K562 (cell line): ENCODE results near the gene WASHC3. TPM values are rescaled to one million over a fixed set of nuclear protein-coding genes. Genes with fewer than 3 reads are reported as not detected.

ENCODE experiments used
- ATAC-seq: fragments of 200-7000 bp; cut with Tn5 transposase; 3 replicates; pipeline ENCODE4 v1.9.1; 2020; ENCODE audit warnings: moderate library complexity
- BruUV-seq: library from RNA; stranded (reverse); fragments of 400-500 nt; replicated peaks from 2 replicates; lab custom pipeline; 2021; lab: Mats Ljungman, UMichigan
- CTCF ChIA-PET: fragments of 300-600 bp; formaldehyde crosslinking; extraction: SDS; loops from one replicate; lab custom pipeline; 2021; ENCODE audit warnings: low intra/inter-chr PET ratio; lab: Yijun Ruan, JAX
- POLR2A ChIA-PET: fragments of 300-600, 350-650 bp; sonication (Branson Sonifier 250); formaldehyde crosslinking; extraction: SDS; loops from one replicate; lab custom pipeline; 2021; ENCODE audit warnings: antibody characterized with exemption, inconsistent platforms; lab: Yijun Ruan, JAX
- DNase-seq, 4 experiments: peaks; one replicate each; pipeline versions ENCODE4 v3.0.0 to v3.0.0-alpha.2; 2011 to 2018; ENCODE audit warnings: low spot score in 3 of 4, mixed read lengths in 3 of 4; ENCODE audit errors: extremely low read depth in 1 of 4
- FAIRE-seq: peaks from 2 replicates; lab custom pipeline; 2011; peaks lifted over from hg19 to GRCh38; lab: Jason Lieb, UNC
- H2AFZ ChIP-seq: 2 replicates; pipeline ENCODE4 v1.6.0; 2011; ENCODE audit warnings: low read depth, low read length, control low read depth, inconsistent platforms
- H3K27ac ChIP-seq: fragments of 200-600 bp; 3 replicates; pipeline ENCODE4 v1.8.0; 2011; ENCODE audit warnings: low read depth, mild to moderate bottlenecking, control low read depth, inconsistent platforms, low read length, moderate library complexity, mixed read lengths; ENCODE audit errors: extremely low read depth
- H3K27me3 ChIP-seq, 2 experiments: fragments of 300-600 bp in 1 of 2; 2 replicates in 1 of 2; 3 replicates in 1 of 2; pipeline versions ENCODE4 v1.6.0 to v1.8.0; 2011; ENCODE audit warnings: inconsistent platforms in 2 of 2, low read length in 2 of 2, mild to moderate bottlenecking in 1 of 2, mixed read lengths in 1 of 2, moderate library complexity in 1 of 2; ENCODE audit not compliant: control insufficient read depth in 2 of 2, insufficient read depth in 2 of 2
- H3K36me3 ChIP-seq: fragments of 300-600 bp; 3 replicates; pipeline ENCODE4 v1.8.0; 2011; ENCODE audit warnings: mild to moderate bottlenecking, low read length, inconsistent platforms; ENCODE audit not compliant: control insufficient read depth, insufficient read depth
- H3K4me1 ChIP-seq, 2 experiments: fragments of 200-600 bp in 1 of 2; replicated peaks in 1 of 2; 2 replicates in 1 of 2; 3 replicates in 1 of 2; pipeline versions ENCODE4 v1.5.1 to v1.8.0; 2011; ENCODE audit warnings: inconsistent platforms in 2 of 2, low read length in 2 of 2, mild to moderate bottlenecking in 1 of 2, mixed read lengths in 1 of 2, moderate library complexity in 1 of 2; ENCODE audit not compliant: control insufficient read depth in 2 of 2, insufficient read depth in 2 of 2
- H3K4me2 ChIP-seq: 2 replicates; pipeline ENCODE4 v1.6.1; 2011; ENCODE audit warnings: low read length, control low read depth, inconsistent platforms, mixed read lengths; ENCODE audit not compliant: insufficient read depth
- H3K4me3 ChIP-seq: fragments of 200-600 bp; sonication (generic), shearing (Covaris generic); 2 replicates; pipeline ENCODE4 v1.5.1; 2016; ENCODE audit warnings: control low read depth, inconsistent platforms
- H3K79me2 ChIP-seq: fragments of 200-600 bp; 3 replicates; pipeline ENCODE4 v1.8.0; 2011; ENCODE audit warnings: low read length, inconsistent platforms; ENCODE audit not compliant: control insufficient read depth, insufficient read depth
- H3K9ac ChIP-seq, 2 experiments: 2 replicates each; pipeline versions ENCODE4 v1.6.0 to v1.6.1; 2011; ENCODE audit warnings: low read depth in 2 of 2, low read length in 2 of 2, control low read depth in 1 of 2, inconsistent platforms in 1 of 2, mild to moderate bottlenecking in 1 of 2, mixed read lengths in 1 of 2; ENCODE audit not compliant: insufficient read depth in 1 of 2
- H3K9me1 ChIP-seq: one replicate; pipeline ENCODE4 v1.6.0; 2011; ENCODE audit warnings: inconsistent platforms, mild to moderate bottlenecking, low read length, moderate library complexity; ENCODE audit not compliant: control insufficient read depth, insufficient read depth
- H3K9me3 ChIP-seq: replicated peaks from 2 replicates; pipeline ENCODE4 v1.5.1; 2011; ENCODE audit warnings: low read depth, low read length, inconsistent platforms; ENCODE audit not compliant: control insufficient read depth, insufficient read depth
- H4K20me1 ChIP-seq: replicated peaks from 2 replicates; pipeline ENCODE4 v1.6.1; 2011; ENCODE audit warnings: low read length, inconsistent platforms, mixed read lengths; ENCODE audit not compliant: control insufficient read depth, insufficient read depth
- BRCA1 ChIP-seq, 2 experiments: fragments of 450-650 bp in 1 of 2; sonication (generic) in 1 of 2; formaldehyde crosslinking in 1 of 2; IDR thresholded peaks; 2 replicates each; pipeline versions ENCODE4 v1.5.0 to v1.6.1; 2017 to 2020; ENCODE audit warnings: mild to moderate bottlenecking in 1 of 2, missing genetic modification reagents in 1 of 2
- CBFB ChIP-seq: sonication (generic); formaldehyde crosslinking; IDR thresholded peaks from 2 replicates; pipeline ENCODE4 v1.4.0; 2020; ENCODE audit warnings: mild to moderate bottlenecking, missing genetic modification reagents
- DDX20 ChIP-seq: fragments of 450-650 bp; IDR thresholded peaks from 2 replicates; pipeline ENCODE4 v1.6.1; 2016; ENCODE audit warnings: missing genetic modification characterization, low read depth, mild to moderate bottlenecking, missing compliant biosample characterization, moderate library complexity
- ESRRA ChIP-seq: fragments of 450-650 bp; IDR thresholded peaks from 2 replicates; pipeline ENCODE4 v1.6.1; 2014; ENCODE audit warnings: low read depth, mild to moderate bottlenecking, moderate library complexity, borderline replicate concordance
- ETS2 ChIP-seq: IDR thresholded peaks from 2 replicates; pipeline ENCODE4 v1.6.1; 2016; ENCODE audit warnings: borderline replicate concordance, missing genetic modification characterization, mild to moderate bottlenecking, moderate library complexity, missing compliant biosample characterization; ENCODE audit not compliant: poor library complexity, severe bottlenecking
- FOXJ3 ChIP-seq: sonication (generic); formaldehyde crosslinking; IDR thresholded peaks from 2 replicates; pipeline ENCODE4 v1.4.0; 2020; ENCODE audit warnings: mild to moderate bottlenecking, missing genetic modification reagents
- HDAC2 ChIP-seq: fragments of 450-650 bp; IDR thresholded peaks from 2 replicates; pipeline ENCODE4 v1.6.1; 2016; ENCODE audit warnings: mild to moderate bottlenecking
- HSF4 ChIP-seq: fragments of 250-450 bp; sonication (Bioruptor Pico); IDR thresholded peaks from 2 replicates; pipeline ENCODE4 v2.1.2; 2022; ENCODE audit warnings: mild to moderate bottlenecking, moderate library complexity, borderline replicate concordance
- MITF ChIP-seq: IDR thresholded peaks from 2 replicates; pipeline ENCODE4 v1.6.1; 2014; ENCODE audit warnings: antibody characterized with exemption
- TARDBP ChIP-seq: fragments of 450-650 bp; IDR thresholded peaks from 2 replicates; pipeline ENCODE4 v1.6.1; 2016
- THAP7 ChIP-seq: fragments of 250-450 bp; sonication (Bioruptor Pico); IDR thresholded peaks from 2 replicates; pipeline ENCODE4 v1.5.0; 2021
- ZBTB49 ChIP-seq: sonication (generic); formaldehyde crosslinking; IDR thresholded peaks from 2 replicates; pipeline ENCODE4 v1.8.0; 2022; ENCODE audit warnings: missing genetic modification reagents, mild to moderate bottlenecking, borderline replicate concordance
- ZNF197 ChIP-seq: fragments of 200-800 bp; sonication (Bioruptor generic); IDR thresholded peaks from 2 replicates; pipeline ENCODE4 v1.6.1; 2016; ENCODE audit warnings: low read depth, missing genetic modification characterization, missing compliant biosample characterization
- ZNF780A ChIP-seq: fragments of 250-450 bp; sonication (Bioruptor Pico); IDR thresholded peaks from 2 replicates; pipeline ENCODE4 v1.5.0; 2021; ENCODE audit warnings: mild to moderate bottlenecking
- WGBS: fragments of 100-300 bp; shearing (Covaris generic); methylation state at CpG from one replicate; pipeline ENCODE4 v1.1.6; 2016; ENCODE audit warnings: low coverage, mixed read lengths; ENCODE audit not compliant: insufficient coverage; ENCODE audit errors: missing lambda C conversion rate; 5-methylcytosine and 5-hydroxymethylcytosine counted together
- in situ Hi-C: fragments of 300-500 bp; cut with MboI; formaldehyde crosslinking; loops from 4 replicates; pipeline ENCODE4 v1.15.0; 2018; ENCODE audit warnings: inconsistent platforms, mixed read lengths
- intact Hi-C: fragments of 100-400 bp; cut with micrococcal nuclease; formaldehyde crosslinking; loops from 2 replicates; pipeline ENCODE4 v1.14.2; 2022
- polyA plus RNA-seq, 8 experiments: library from polyadenylated mRNA; depleted of rRNA in 4 of 8; stranded (reverse) in 5 of 8; unstranded in 3 of 8; fragments of >200 nt; fragmentation: Nextera tagmentation in 2 of 8; fragmentation: Illumina TruSeq in 1 of 8; extraction: Ambion mirVana in 2 of 8; extraction: Trizol in 1 of 8; gene quantifications; 2 replicates each; pipeline versions ENCODE4 v1.2.1 to v1.2.3, GENCODE V29; 2011 to 2014; ENCODE audit warnings: inconsistent platforms in 1 of 8, missing spikeins in 1 of 8
- total RNA-seq, 7 experiments: library from RNA; depleted of rRNA in 6 of 7; stranded (reverse); fragments of >200 nt in 6 of 7; fragmentation: Illumina TruSeq in 2 of 7; extraction: Trizol in 2 of 7; gene quantifications; 2 replicates each; pipeline versions ENCODE4 v1.2.1 to v1.2.3, GENCODE V29; 2011 to 2021; ENCODE audit warnings: low replicate concordance in 1 of 7

Gene WASHC3
- total and polyA plus RNA-seq, 9 of the 15 experiments (the other 6 are each of a cell fraction or from before 2014, with no cell fraction given), result 14.3 to 74.9 (median 35.1) TPM

- in situ Hi-C loops, result no loop called here
- Histone ChIP-seq H3K4me2 (no peak overlapping the region), H2AFZ (no peak overlapping the region), H3K4me3 (no peak overlapping the region), H3K4me1 (no peaks in the 10 kb centered on the region), H3K36me3 (peaks cover 77% of the 10 kb centered on the region), H3K9ac (no peak overlapping the region), H4K20me1 (no peaks in the 10 kb centered on the region), H3K27ac (no peak overlapping the region), H3K9me3 (no peaks in the 10 kb centered on the region), H3K79me2 (no peaks in the 10 kb centered on the region), H3K27me3 (no peaks in the 10 kb centered on the region), H3K9me1 (no peaks in the 10 kb centered on the region)
- peak; percentile 89 for ATAC-seq
- ChIA-PET POLR2A (no interaction called here), CTCF (interaction anchor here (0.6 to 1.4 kb wide), 5 partner anchors 178 to 783 kb away, joined by 3 to 8 read pairs (median 3); no protein-coding TSS in a partner anchor)
- intact Hi-C loops, result loop anchor here (1.0 to 10.0 kb wide), 3 partner anchors 389 to 669 kb away; no protein-coding TSS in a partner anchor
- FAIRE-seq, result peak; percentile 61
- no TSS peak for BruUV-seq
- WGBS, result 80% methylated on average over 2 of the region's 2 CpGs
- DNase-seq, result peak in 3 of 4 experiments; percentile 14 to 29 (median 14)
- TF ChIP-seq HSF4, result no peak
- no peak for TF ChIP-seq TARDBP
- no peak for TF ChIP-seq ZNF780A
- no peak for TF ChIP-seq FOXJ3 (CRISPR knock-in tag)
- no peak for TF ChIP-seq ETS2 (tag)
- TF ChIP-seq DDX20 (tag), result no peak
- no peak for TF ChIP-seq BRCA1 (IDR thresholded peaks at IDR 0.05)
- TF ChIP-seq BRCA1 (CRISPR knock-in tag; IDR thresholded peaks at IDR 0.05), result no peak
- TF ChIP-seq HDAC2, result no peak
- no peak for TF ChIP-seq MITF
- no peak for TF ChIP-seq ZBTB49 (CRISPR knock-in tag)
- no peak for TF ChIP-seq THAP7 (CRISPR knock-in tag)
- TF ChIP-seq ZNF197, result no peak
- TF ChIP-seq CBFB (CRISPR knock-in tag), result no peak
- no peak for TF ChIP-seq ESRRA
These were observed 34.0 kb upstream of the WASHC3 start for GRCh38 chr12:102095677-102096263.
